GM18951 (cell line): ENCODE measurements around the gene GPR39.

Experiments
- POLR2A ChIP-seq: IDR thresholded peaks from 4 replicates; pipeline ENCODE4 v1.6.1; 2011; ENCODE audit warnings: mild to moderate bottlenecking; ENCODE audit not compliant: insufficient read length, insufficient read depth; ENCODE audit errors: extremely low read depth
- in situ Hi-C: fragments of 300-500 bp; cut with MboI; formaldehyde crosslinking; loops from one replicate; pipeline ENCODE4 v1.12.0; 2022; ENCODE audit warnings: low sequenced_read_pairs, mixed read lengths, inconsistent platforms; ENCODE audit not compliant: unreplicated experiment

Gene GPR39

GRCh38 chr2:132477436-132477835, 60.8 kb downstream of the GPR39 start:
- in situ Hi-C loops, result no loop called here
- TF ChIP-seq POLR2A, result no peak

DNA sequence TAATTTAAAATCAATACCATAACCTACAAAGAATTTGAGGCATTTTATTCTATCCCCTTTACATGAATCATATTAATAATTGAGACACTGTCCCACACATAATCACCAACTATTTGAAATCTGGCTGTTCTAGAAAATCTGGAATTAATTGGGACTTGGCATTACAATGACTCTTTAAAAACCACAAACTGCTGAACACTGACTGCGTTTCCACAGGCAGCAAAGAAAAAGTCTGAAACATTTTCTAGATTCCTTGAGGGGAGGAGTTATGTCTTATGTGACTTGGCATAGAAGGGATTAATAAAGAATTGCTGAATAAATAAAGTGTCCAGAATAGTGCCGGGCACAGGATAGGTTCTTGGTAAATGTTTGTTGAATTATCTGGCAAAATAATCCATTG, 61.4 kb downstream of the GPR39 start:
- TF ChIP-seq POLR2A, result no peak
- in situ Hi-C loops, result no loop called here

- in situ Hi-C loops, result no loop called here
These were observed 62.0 kb downstream of the GPR39 start for GRCh38 chr2:132478461-132479105.

GRCh38 chr2:132479155-132479554, 62.5 kb downstream of the GPR39 start:
- TF ChIP-seq POLR2A, result no peak
- in situ Hi-C loops, result no loop called here

More at GRCh38 chr2:132478461-132479105, 62.0 kb downstream of the GPR39 start:
- no peak for TF ChIP-seq POLR2A

- in situ Hi-C loops, result no loop called here
- no peak for TF ChIP-seq POLR2A
These were observed 66.2 kb downstream of the GPR39 start for GRCh38 chr2:132482821-132483220.

DNA sequence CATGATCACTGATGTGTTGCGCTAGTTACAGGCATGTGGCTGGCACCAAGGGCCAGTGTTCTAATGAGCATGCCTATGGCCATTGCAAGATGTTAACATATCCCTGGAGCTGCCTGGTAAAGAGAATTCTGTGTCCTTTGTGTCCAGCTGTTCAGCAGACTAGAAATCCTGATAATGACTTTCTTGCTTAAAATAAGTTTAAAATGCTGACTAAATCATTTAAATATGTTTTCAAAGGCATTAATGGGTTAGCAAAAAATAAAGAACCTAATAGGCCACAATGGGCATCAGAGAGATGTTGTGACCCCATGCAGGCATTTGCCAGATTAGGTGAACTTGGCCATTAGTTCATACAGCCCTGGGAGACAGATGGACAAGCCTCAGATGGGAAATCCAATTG, 67.5 kb downstream of the GPR39 start:
- in situ Hi-C loops, result no loop called here
- TF ChIP-seq POLR2A, result no peak

GRCh38 chr2:132488491-132488890, 71.9 kb downstream of the GPR39 start:
- in situ Hi-C loops, result no loop called here
- TF ChIP-seq POLR2A, result no peak

GRCh38 chr2:132489150-132489549, 72.5 kb downstream of the GPR39 start:
- in situ Hi-C loops, result no loop called here
- no peak for TF ChIP-seq POLR2A

DNA sequence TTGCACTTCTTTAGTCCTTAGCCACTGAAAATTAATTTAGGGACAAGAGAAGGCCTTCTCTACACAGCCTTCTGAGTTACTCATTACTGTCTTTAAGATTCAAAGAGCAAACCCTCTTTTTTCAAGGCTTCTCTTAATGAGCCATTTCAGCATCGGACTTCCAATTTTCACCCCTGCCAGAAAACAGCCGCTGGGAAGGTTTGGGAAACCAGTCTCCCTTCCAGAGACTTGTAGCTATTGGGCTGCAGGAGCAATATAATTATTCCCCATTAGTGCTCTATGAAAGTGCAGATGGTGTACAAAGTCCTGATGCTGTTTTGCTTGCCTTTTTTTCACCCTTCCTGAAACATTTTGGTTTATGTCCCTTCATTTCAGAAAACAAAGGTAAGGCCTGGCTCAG, 79.3 kb downstream of the GPR39 start:
- no peak for TF ChIP-seq POLR2A
- in situ Hi-C loops, result no loop called here

- TF ChIP-seq POLR2A, result no peak
- in situ Hi-C loops, result no loop called here
These were observed 80.0 kb downstream of the GPR39 start for GRCh38 chr2:132496555-132496954.

- in situ Hi-C loops, result no loop called here
- no peak for TF ChIP-seq POLR2A
These were observed 81.0 kb downstream of the GPR39 start for GRCh38 chr2:132497591-132497990.

- in situ Hi-C loops, result no loop called here
- no peak for TF ChIP-seq POLR2A
These were observed 87.1 kb downstream of the GPR39 start for GRCh38 chr2:132503701-132504100.

GRCh38 chr2:132515010-132515409, 98.4 kb downstream of the GPR39 start:
- TF ChIP-seq POLR2A, result no peak
- in situ Hi-C loops, result no loop called here

DNA sequence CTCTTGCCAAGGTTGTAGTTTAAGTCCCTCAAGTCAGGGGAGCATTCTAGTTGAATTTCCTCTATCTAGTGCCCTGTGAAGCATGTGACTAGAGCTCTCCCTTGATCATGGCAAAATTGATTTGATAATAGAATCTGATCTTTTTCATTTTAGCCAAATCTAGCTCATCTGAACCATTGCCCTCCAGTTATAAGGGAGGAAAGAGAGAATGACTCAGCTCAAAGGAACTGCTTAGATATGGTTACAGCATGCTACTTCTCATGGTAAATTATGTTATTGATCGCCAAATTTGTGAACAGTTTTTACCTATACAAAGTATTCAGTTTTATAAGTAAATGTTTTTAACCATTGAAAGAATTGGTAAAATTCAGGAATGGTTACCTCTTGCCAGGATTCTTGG, 100.8 kb downstream of the GPR39 start:
- in situ Hi-C loops, result no loop called here
- no peak for TF ChIP-seq POLR2A

DNA sequence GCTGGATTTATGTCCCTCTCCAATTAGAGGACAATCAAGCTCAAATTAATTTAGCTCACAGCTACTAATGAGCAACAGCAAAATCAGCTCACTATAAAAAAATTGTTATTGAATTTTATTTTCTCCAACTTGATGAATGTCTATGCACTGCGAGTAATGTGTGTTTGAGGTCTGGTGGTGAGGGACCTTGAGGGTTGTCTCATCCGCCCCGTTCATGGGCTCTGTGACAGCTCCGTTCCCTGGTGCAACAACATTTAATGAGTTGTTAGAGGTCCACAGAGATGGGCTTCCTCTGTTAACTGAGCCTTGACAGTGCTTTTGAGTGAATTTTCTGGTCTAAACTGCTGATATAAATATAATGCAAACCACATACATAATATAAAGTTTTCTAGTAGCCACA, 101.7 kb downstream of the GPR39 start:
- in situ Hi-C loops, result no loop called here
- TF ChIP-seq POLR2A, result no peak

DNA sequence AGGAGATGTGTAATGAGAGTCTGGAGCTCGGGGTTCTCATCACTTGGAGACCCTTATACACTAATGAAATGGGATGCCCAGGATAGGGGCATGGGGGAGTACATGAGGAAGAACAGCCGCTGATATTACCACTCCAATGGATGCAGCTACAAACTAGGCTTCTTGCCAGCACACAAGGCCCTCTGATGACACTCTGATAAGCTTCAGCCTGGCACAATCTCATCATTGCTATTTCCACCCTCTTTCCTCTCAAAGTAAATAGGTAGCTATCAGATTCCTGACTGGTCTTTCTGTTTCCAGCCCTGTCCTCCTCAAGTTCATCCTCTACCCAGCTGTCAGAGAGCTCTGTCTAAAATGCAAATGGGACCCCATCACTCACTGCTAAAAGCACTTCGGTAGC, 103.0 kb downstream of the GPR39 start:
- in situ Hi-C loops, result no loop called here
- no peak for TF ChIP-seq POLR2A
